Right atrium auricular region (tissue), 2 donors: ENCODE results near the gene NCKAP5. TPM values are rescaled to one million over a fixed set of nuclear protein-coding genes. Genes with fewer than 3 reads are reported as not detected.

Experiments
- DNase-seq: peaks from one replicate; pipeline ENCODE4 v3.0.0-alpha.2; 2019; ENCODE audit warnings: low spot score
- H3K27ac ChIP-seq, 2 donors: fragments of 200-600 bp; sonication (generic); 1 replicate in 1 of 2; 2 replicates in 1 of 2; pipeline ENCODE4 v1.5.1; 2016 to 2019
- H3K27me3 ChIP-seq, 2 donors: fragments of 200-600 bp; sonication (generic); one replicate each; pipeline versions ENCODE4 v1.5.1 to v1.6.0; 2017 to 2019
- H3K36me3 ChIP-seq: fragments of 200-600 bp; sonication (generic); one replicate; pipeline ENCODE4 v1.5.1; 2016
- H3K4me1 ChIP-seq, 2 donors: fragments of 200-600 bp; sonication (generic); one replicate each; pipeline versions ENCODE4 v1.5.1 to v1.6.0; 2017 to 2019
- H3K4me3 ChIP-seq, 2 donors: fragments of 200-600 bp; sonication (generic); 1 replicate in 1 of 2; 2 replicates in 1 of 2; pipeline ENCODE4 v1.5.1; 2017 to 2019; ENCODE audit warnings: mild to moderate bottlenecking in 1 of 2, moderate library complexity in 1 of 2
- H3K9me3 ChIP-seq, 2 donors: fragments of 200-600 bp; sonication (generic); one replicate each; pipeline ENCODE4 v1.5.1; 2019
- CTCF ChIP-seq, 2 donors: fragments of 200-600 bp; sonication (generic); IDR thresholded peaks; one replicate each; pipeline ENCODE4 v1.5.1; 2019; ENCODE audit warnings: antibody characterized with exemption in 2 of 2
- total RNA-seq, 2 donors: library from RNA; depleted of rRNA; stranded (reverse); fragments of >200 nt; gene quantifications; one replicate each; pipeline ENCODE4 v1.1.0, GENCODE V29; 2016

Gene NCKAP5
- total RNA-seq, 2 donors from 2014 or later = 3.6 to 5.4 TPM

- Histone ChIP-seq H3K4me1 (peaks cover 0 to 31% of the 10 kb centered on the region in 2 donors), H3K9me3 (no peaks in the 10 kb centered on the region), H3K4me3 (peak overlapping the region; percentile 28 to 55), H3K27me3 (peaks cover 0 to 23% of the 10 kb centered on the region in 2 donors), H3K27ac (no peak overlapping the region), H3K36me3 (no peaks in the 10 kb centered on the region)
- DNase-seq = no peak
- no peak for TF ChIP-seq CTCF (IDR thresholded peaks at IDR 0.05)
These were observed 897.6 kb downstream of the NCKAP5 start for GRCh38 chr2:132670496-132671150.

GRCh38 chr2:132669908-132670495, 898.3 kb downstream of the NCKAP5 start, which contains the start of gene LYPD1:
Gene LYPD1, minus strand, starts transcription at chr2:132670205. Its CDS starts 273 bp downstream, at chr2:132669932.
- peaks cover 0 to 31% of the 10 kb centered on the region in 2 donors for H3K4me1 ChIP-seq
- H3K9me3 ChIP-seq = no peaks in the 10 kb centered on the region
- H3K27ac ChIP-seq = no peak within 1 kb of the TSS
- peak within 1 kb of the TSS; percentile 28 to 55 for H3K4me3 ChIP-seq
- H3K36me3 ChIP-seq = no peaks in the 10 kb centered on the region
- H3K27me3 ChIP-seq = peaks cover 0 to 23% of the 10 kb centered on the region in 2 donors
- no peak for DNase-seq
- TF ChIP-seq CTCF (IDR thresholded peaks at IDR 0.05) = no peak

- Histone ChIP-seq H3K9me3 (no peaks in the 10 kb centered on the region), H3K27me3 (peaks cover 0 to 23% of the 10 kb centered on the region in 2 donors), H3K27ac (no peak overlapping the region), H3K4me1 (peaks cover 0 to 31% of the 10 kb centered on the region in 2 donors), H3K36me3 (no peaks in the 10 kb centered on the region), H3K4me3 (peak overlapping the region; percentile 7 to 55)
- DNase-seq = no peak
- TF ChIP-seq CTCF (IDR thresholded peaks at IDR 0.05) = no peak
These were observed 899.0 kb downstream of the NCKAP5 start for GRCh38 chr2:132668987-132669907.

- Histone ChIP-seq H3K27me3 (peaks cover 0 to 23% of the 10 kb centered on the region in 2 donors), H3K4me3 (peak overlapping the region in 1 of 2 donors; percentile 55), H3K36me3 (no peaks in the 10 kb centered on the region), H3K4me1 (peaks cover 0 to 31% of the 10 kb centered on the region in 2 donors), H3K9me3 (no peaks in the 10 kb centered on the region), H3K27ac (no peak overlapping the region)
- no peak for TF ChIP-seq CTCF (IDR thresholded peaks at IDR 0.05)
- no peak for DNase-seq
These were observed 900.0 kb downstream of the NCKAP5 start for GRCh38 chr2:132668189-132668823.

- no peak overlapping the region for H3K4me3 ChIP-seq
- TF ChIP-seq CTCF (IDR thresholded peaks at IDR 0.05) = no peak
- peaks cover 0 to 31% of the 10 kb centered on the region in 2 donors for H3K4me1 ChIP-seq
- no peaks in the 10 kb centered on the region for H3K36me3 ChIP-seq
- DNase-seq = no peak
- H3K9me3 ChIP-seq = no peaks in the 10 kb centered on the region
- H3K27ac ChIP-seq = no peak overlapping the region
- peaks cover 0 to 23% of the 10 kb centered on the region in 2 donors for H3K27me3 ChIP-seq
These were observed 900.6 kb downstream of the NCKAP5 start for GRCh38 chr2:132667706-132668105.
